ENCODE data around the gene PGC. TPM values are rescaled to one million over a fixed set of nuclear protein-coding genes. Genes with fewer than 3 reads are reported as not detected.
A peak's percentile ranks its signal among the peaks of the same experiment; 100 is the strongest.

PGC gene
- total and polyA plus RNA-seq, 9 of the 15 experiments (the other 6 are each of a cell fraction or from before 2014, with no cell fraction given): 0.17 to 0.40 TPM; not detected in 7

- FAIRE-seq: no peak
- TF ChIP-seq ZNF561 (CRISPR knock-in tag; conservative IDR thresholded peaks at IDR 0.05): no peak
- TF ChIP-seq, protein P1, sequence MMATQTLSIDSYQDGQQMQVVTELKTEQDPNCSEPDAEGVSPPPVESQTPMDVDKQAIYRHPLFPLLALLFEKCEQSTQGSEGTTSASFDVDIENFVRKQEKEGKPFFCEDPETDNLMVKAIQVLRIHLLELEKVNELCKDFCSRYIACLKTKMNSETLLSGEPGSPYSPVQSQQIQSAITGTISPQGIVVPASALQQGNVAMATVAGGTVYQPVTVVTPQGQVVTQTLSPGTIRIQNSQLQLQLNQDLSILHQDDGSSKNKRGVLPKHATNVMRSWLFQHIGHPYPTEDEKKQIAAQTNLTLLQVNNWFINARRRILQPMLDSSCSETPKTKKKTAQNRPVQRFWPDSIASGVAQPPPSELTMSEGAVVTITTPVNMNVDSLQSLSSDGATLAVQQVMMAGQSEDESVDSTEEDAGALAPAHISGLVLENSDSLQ (IDR thresholded peaks at IDR 0.05): peak; percentile 31; the same call in 1 of the 2 replicates
- CTCF ChIA-PET (ENCODE audit: low intra/inter-chr PET ratio): interaction anchor here (0.6 kb wide), 1 partner anchor 765 kb away, joined by 3 read pairs; no protein-coding TSS in a partner anchor
Measured at GRCh38 chr6:41687501-41688175, 59.6 kb downstream of the PGC start.

More at GRCh38 chr6:41687501-41688175, 59.6 kb downstream of the PGC start:
- Histone ChIP-seq H3K4me3 (no peak overlapping the region), H3K79me2 (ENCODE audit: control insufficient read depth, insufficient read depth, low read length) (no peaks in the 10 kb centered on the region), H3K36me3 (ENCODE audit: control insufficient read depth, insufficient read depth, low read length) (no peaks in the 10 kb centered on the region), H3K9ac (ENCODE audit: insufficient read depth in 1 of 2, low read depth in 2 of 2, low read length in 2 of 2) (no peak overlapping the region), H3K9me1 (ENCODE audit: control insufficient read depth, insufficient read depth, low read length) (no peaks in the 10 kb centered on the region), H3K27ac (ENCODE audit: extremely low read depth, low read depth, low read length) (no peak overlapping the region), H3K4me2 (ENCODE audit: insufficient read depth, low read length) (no peak overlapping the region), H2AFZ (ENCODE audit: low read depth, low read length) (no peak overlapping the region), H4K20me1 (replicated peaks; ENCODE audit: control insufficient read depth, insufficient read depth, low read length) (peaks cover 10% of the 10 kb centered on the region), H3K4me1 (replicated peaks in 1 of 2; ENCODE audit: control insufficient read depth in 2 of 2, insufficient read depth in 2 of 2, low read length in 2 of 2) (peaks cover 0 to 17% of the 10 kb centered on the region in 2 experiments; a peak in 2 of 5 replicates), H3K9me3 (replicated peaks; ENCODE audit: control insufficient read depth, insufficient read depth, low read depth, low read length) (no peaks in the 10 kb centered on the region), H3K27me3 (ENCODE audit: control insufficient read depth in 2 of 2, insufficient read depth in 2 of 2, low read length in 2 of 2) (peaks cover 5 to 38% of the 10 kb centered on the region in 2 experiments; a peak in 2 of 5 replicates)
- BruUV-seq (replicated peaks): no TSS peak
- intact Hi-C loops (cut with micrococcal nuclease): no loop called here
- in situ Hi-C loops (cut with MboI): no loop called here
- no peak for ATAC-seq
- DNase-seq (ENCODE audit: extremely low read depth in 1 of 4, low spot score in 3 of 4): no peak
- POLR2A ChIA-PET: interaction anchor here (0.6 kb wide), 2 partner anchors 15 to 65 kb away, joined by 3 read pairs; no protein-coding TSS in a partner anchor
- 4% methylated on average over 9 of the region's 9 CpGs for WGBS (ENCODE audit: insufficient coverage, low coverage, missing lambda C conversion rate)

Small RNA genes within 50 kb of the gene (small RNA-seq; reads per million reads assigned to genes)
- not detected for gene AL365205.2
- not detected for gene AL365205.3

Other genes with a start within 250 kb of the PGC start
Only the 7 nearest of the 10 such genes appear.
- gene MDFI, start 108.9 kb downstream of the PGC start, total RNA-seq (2014; rRNA removed): not detected in 2 replicates
- not detected in 2 replicates for gene MDFI, start 108.9 kb downstream of the PGC start, total RNA-seq (2014; rRNA removed; fragmentation: Illumina TruSeq; extraction: Trizol)
- not detected in 2 replicates for gene MDFI, start 108.9 kb downstream of the PGC start, total RNA-seq (2015; rRNA removed; fragmentation: Illumina TruSeq; extraction: Trizol)
- gene MDFI, start 108.9 kb downstream of the PGC start, total RNA-seq (2021): not detected in 2 replicates
- not detected in 2 replicates for gene MDFI, start 108.9 kb downstream of the PGC start, polyA plus RNA-seq (2011; rRNA removed)
- gene MDFI, start 108.9 kb downstream of the PGC start, polyA plus RNA-seq (2014; fragmentation: Illumina TruSeq; extraction: Trizol): not detected in 2 replicates
- not detected for gene MDFI, start 108.9 kb downstream of the PGC start, polyA plus RNA-seq (2014; fragmentation: Nextera tagmentation; extraction: Ambion mirVana)
- gene MDFI, start 108.9 kb downstream of the PGC start, polyA plus RNA-seq (2014; rRNA removed): not detected in 2 replicates
- gene TFEB, start 11.8 kb downstream of the PGC start, total RNA-seq (2014; rRNA removed): 3.8 and 4.4 TPM in 2 replicates
- gene TFEB, start 11.8 kb downstream of the PGC start, total RNA-seq (2014; rRNA removed; fragmentation: Illumina TruSeq; extraction: Trizol): 0.64 and 0.84 TPM in 2 replicates
- gene TFEB, start 11.8 kb downstream of the PGC start, total RNA-seq (2015; rRNA removed; fragmentation: Illumina TruSeq; extraction: Trizol): 1.1 TPM in 2 replicates
- 3.6 and 4.7 TPM in 2 replicates for gene TFEB, start 11.8 kb downstream of the PGC start, total RNA-seq (2021)
- gene TFEB, start 11.8 kb downstream of the PGC start, polyA plus RNA-seq (2011; rRNA removed): 2.0 and 4.4 TPM in 2 replicates
- 2.0 TPM in 2 replicates for gene TFEB, start 11.8 kb downstream of the PGC start, polyA plus RNA-seq (2014; fragmentation: Illumina TruSeq; extraction: Trizol)
- under 1 TPM; 0.04 to 0.07 TPM for gene TFEB, start 11.8 kb downstream of the PGC start, polyA plus RNA-seq (2014; fragmentation: Nextera tagmentation; extraction: Ambion mirVana)
- 1.8 and 2.4 TPM in 2 replicates for gene TFEB, start 11.8 kb downstream of the PGC start, polyA plus RNA-seq (2014; rRNA removed)
- gene FRS3, start 32.5 kb upstream of the PGC start, total RNA-seq (2014; rRNA removed): 1.7 and 3.1 TPM in 2 replicates
- gene FRS3, start 32.5 kb upstream of the PGC start, total RNA-seq (2014; rRNA removed; fragmentation: Illumina TruSeq; extraction: Trizol): 0.45 and 1.0 TPM in 2 replicates
- 1.1 and 1.8 TPM in 2 replicates for gene FRS3, start 32.5 kb upstream of the PGC start, total RNA-seq (2015; rRNA removed; fragmentation: Illumina TruSeq; extraction: Trizol)
- 3.1 and 3.3 TPM in 2 replicates for gene FRS3, start 32.5 kb upstream of the PGC start, total RNA-seq (2021)
- gene FRS3, start 32.5 kb upstream of the PGC start, polyA plus RNA-seq (2011; rRNA removed): 3.0 and 4.2 TPM in 2 replicates
- 1.6 and 3.0 TPM in 2 replicates for gene FRS3, start 32.5 kb upstream of the PGC start, polyA plus RNA-seq (2014; fragmentation: Illumina TruSeq; extraction: Trizol)
- gene FRS3, start 32.5 kb upstream of the PGC start, polyA plus RNA-seq (2014; fragmentation: Nextera tagmentation; extraction: Ambion mirVana): under 1 TPM; 0.03 to 0.06 TPM
- gene FRS3, start 32.5 kb upstream of the PGC start, polyA plus RNA-seq (2014; rRNA removed): 3.4 and 3.7 TPM in 2 replicates
- 1.3 TPM in 1 of 2 replicates, not detected in the other for gene PRICKLE4, start 33.4 kb upstream of the PGC start, total RNA-seq (2014; rRNA removed)
- not detected in 2 replicates for gene PRICKLE4, start 33.4 kb upstream of the PGC start, total RNA-seq (2014; rRNA removed; fragmentation: Illumina TruSeq; extraction: Trizol)
- not detected in 2 replicates for gene PRICKLE4, start 33.4 kb upstream of the PGC start, total RNA-seq (2015; rRNA removed; fragmentation: Illumina TruSeq; extraction: Trizol)
- gene PRICKLE4, start 33.4 kb upstream of the PGC start, total RNA-seq (2021): 0.20 and 0.87 TPM in 2 replicates
- 0.32 and 0.54 TPM in 2 replicates for gene PRICKLE4, start 33.4 kb upstream of the PGC start, polyA plus RNA-seq (2011; rRNA removed)
- gene PRICKLE4, start 33.4 kb upstream of the PGC start, polyA plus RNA-seq (2014; fragmentation: Illumina TruSeq; extraction: Trizol): not detected in 2 replicates
- not detected for gene PRICKLE4, start 33.4 kb upstream of the PGC start, polyA plus RNA-seq (2014; fragmentation: Nextera tagmentation; extraction: Ambion mirVana)
- gene PRICKLE4, start 33.4 kb upstream of the PGC start, polyA plus RNA-seq (2014; rRNA removed): 0.27 and 1.7 TPM in 2 replicates
- gene TOMM6, start 40.3 kb upstream of the PGC start, total RNA-seq (2014; rRNA removed): 377 and 380 TPM in 2 replicates
- gene TOMM6, start 40.3 kb upstream of the PGC start, total RNA-seq (2014; rRNA removed; fragmentation: Illumina TruSeq; extraction: Trizol): 754 and 831 TPM in 2 replicates
- 736 and 780 TPM in 2 replicates for gene TOMM6, start 40.3 kb upstream of the PGC start, total RNA-seq (2015; rRNA removed; fragmentation: Illumina TruSeq; extraction: Trizol)
- 677 and 726 TPM in 2 replicates for gene TOMM6, start 40.3 kb upstream of the PGC start, total RNA-seq (2021)
- 955 and 1,065 TPM in 2 replicates for gene TOMM6, start 40.3 kb upstream of the PGC start, polyA plus RNA-seq (2011; rRNA removed)
- gene TOMM6, start 40.3 kb upstream of the PGC start, polyA plus RNA-seq (2014; fragmentation: Illumina TruSeq; extraction: Trizol): 1,747 and 2,097 TPM in 2 replicates
- 1,000 to 10,000 TPM; 1,746 to 1,760 TPM for gene TOMM6, start 40.3 kb upstream of the PGC start, polyA plus RNA-seq (2014; fragmentation: Nextera tagmentation; extraction: Ambion mirVana)
- gene TOMM6, start 40.3 kb upstream of the PGC start, polyA plus RNA-seq (2014; rRNA removed): 1,029 and 1,276 TPM in 2 replicates
- 3.9 and 4.3 TPM in 2 replicates for gene USP49, start 148.0 kb upstream of the PGC start, total RNA-seq (2014; rRNA removed)
- gene USP49, start 148.0 kb upstream of the PGC start, total RNA-seq (2014; rRNA removed; fragmentation: Illumina TruSeq; extraction: Trizol): 6.5 and 7.3 TPM in 2 replicates
- gene USP49, start 148.0 kb upstream of the PGC start, total RNA-seq (2015; rRNA removed; fragmentation: Illumina TruSeq; extraction: Trizol): 4.2 and 4.7 TPM in 2 replicates
- gene USP49, start 148.0 kb upstream of the PGC start, total RNA-seq (2021): 6.9 and 9.1 TPM in 2 replicates
- 9.7 and 9.9 TPM in 2 replicates for gene USP49, start 148.0 kb upstream of the PGC start, polyA plus RNA-seq (2011; rRNA removed)
- 7.7 and 8.5 TPM in 2 replicates for gene USP49, start 148.0 kb upstream of the PGC start, polyA plus RNA-seq (2014; fragmentation: Illumina TruSeq; extraction: Trizol)
- gene USP49, start 148.0 kb upstream of the PGC start, polyA plus RNA-seq (2014; fragmentation: Nextera tagmentation; extraction: Ambion mirVana): 1 to 10 TPM; 1.0 to 1.6 TPM
- gene USP49, start 148.0 kb upstream of the PGC start, polyA plus RNA-seq (2014; rRNA removed): 7.8 and 8.3 TPM in 2 replicates
- gene MED20, start 173.7 kb upstream of the PGC start, total RNA-seq (2014; rRNA removed): 27.3 and 33.6 TPM in 2 replicates
- gene MED20, start 173.7 kb upstream of the PGC start, total RNA-seq (2014; rRNA removed; fragmentation: Illumina TruSeq; extraction: Trizol): 44.6 and 45.7 TPM in 2 replicates
- gene MED20, start 173.7 kb upstream of the PGC start, total RNA-seq (2015; rRNA removed; fragmentation: Illumina TruSeq; extraction: Trizol): 36.7 and 38.1 TPM in 2 replicates
- 46.0 and 46.5 TPM in 2 replicates for gene MED20, start 173.7 kb upstream of the PGC start, total RNA-seq (2021)
- 57.6 and 60.0 TPM in 2 replicates for gene MED20, start 173.7 kb upstream of the PGC start, polyA plus RNA-seq (2011; rRNA removed)
- gene MED20, start 173.7 kb upstream of the PGC start, polyA plus RNA-seq (2014; fragmentation: Illumina TruSeq; extraction: Trizol): 48.8 and 58.2 TPM in 2 replicates
- gene MED20, start 173.7 kb upstream of the PGC start, polyA plus RNA-seq (2014; fragmentation: Nextera tagmentation; extraction: Ambion mirVana): 10 to 100 TPM; 63.8 to 80.9 TPM
- 30.4 and 32.1 TPM in 2 replicates for gene MED20, start 173.7 kb upstream of the PGC start, polyA plus RNA-seq (2014; rRNA removed)